CD14-positive monocyte (primary cell): ENCODE measurements around the gene ADSL. TPM values are rescaled to one million over a fixed set of nuclear protein-coding genes. Genes with fewer than 3 reads are reported as not detected.

Experiments used
- DNase-seq, 3 donors: peaks; one replicate each; pipeline ENCODE4 v3.0.0-alpha.2; 2011 to 2022
- H2AFZ ChIP-seq: 2 replicates; pipeline ENCODE4 v1.6.0; 2012; ENCODE audit warnings: mild to moderate bottlenecking, low read depth, low read length, inconsistent platforms; ENCODE audit not compliant: insufficient read depth, poor library complexity, severe bottlenecking
- H3K27ac ChIP-seq, 2 donors: 1 replicate in 1 of 2; 2 replicates in 1 of 2; pipeline ENCODE4 v1.5.1; 2012 to 2013; ENCODE audit warnings: low read length in 2 of 2, control low read depth in 1 of 2, inconsistent platforms in 1 of 2, low read depth in 1 of 2, mild to moderate bottlenecking in 1 of 2
- H3K27me3 ChIP-seq, 2 donors: one replicate each; pipeline versions ENCODE4 v1.6.0 to v1.6.1; 2011 to 2013; ENCODE audit warnings: low read length in 2 of 2; ENCODE audit not compliant: control insufficient read depth in 2 of 2, insufficient read depth in 2 of 2
- H3K36me3 ChIP-seq, 2 donors: replicated peaks in 1 of 2; 1 replicate in 1 of 2; 2 replicates in 1 of 2; pipeline versions ENCODE4 v1.5.1 to v1.6.1; 2012 to 2013; ENCODE audit warnings: low read length in 2 of 2, control low read depth in 1 of 2, inconsistent platforms in 1 of 2, mild to moderate bottlenecking in 1 of 2; ENCODE audit not compliant: insufficient read depth in 2 of 2, control insufficient read depth in 1 of 2
- H3K4me1 ChIP-seq, 2 donors: 1 replicate in 1 of 2; 2 replicates in 1 of 2; pipeline versions ENCODE4 v1.5.1 to v1.6.1; 2012 to 2013; ENCODE audit warnings: low read length in 2 of 2, control low read depth in 1 of 2, inconsistent platforms in 1 of 2, mild to moderate bottlenecking in 1 of 2, moderate library complexity in 1 of 2; ENCODE audit not compliant: insufficient read depth in 2 of 2, control insufficient read depth in 1 of 2
- H3K4me2 ChIP-seq: replicated peaks from 2 replicates; pipeline ENCODE3; 2012; ENCODE audit warnings: low read length, moderate library complexity, mild to moderate bottlenecking; ENCODE audit not compliant: poor library complexity, severe bottlenecking; ENCODE audit errors: extremely low read depth
- H3K4me3 ChIP-seq, 3 experiments: fragments of 200-600 bp in 1 of 3; sonication (generic) in 1 of 3; replicated peaks in 1 of 3; 1 replicate in 2 of 3; 2 replicates in 1 of 3; pipeline ENCODE4 v1.5.1; 2011 to 2013; ENCODE audit warnings: low read length in 3 of 3, mild to moderate bottlenecking in 3 of 3, control low read depth in 2 of 3, low read depth in 2 of 3, inconsistent platforms in 1 of 3, moderate library complexity in 1 of 3
- H3K79me2 ChIP-seq: 2 replicates; pipeline ENCODE4 v1.6.0; 2012; ENCODE audit warnings: mild to moderate bottlenecking, control low read depth, inconsistent platforms, low read length, moderate library complexity; ENCODE audit not compliant: insufficient read depth
- H3K9ac ChIP-seq: 2 replicates; pipeline ENCODE4 v1.6.0; 2017; ENCODE audit warnings: low read length, mild to moderate bottlenecking; ENCODE audit not compliant: insufficient read depth, poor library complexity, severe bottlenecking
- H3K9me3 ChIP-seq, 2 donors: replicated peaks in 1 of 2; 1 replicate in 1 of 2; 2 replicates in 1 of 2; pipeline versions ENCODE4 v1.5.1 to v1.6.1; 2012 to 2013; ENCODE audit warnings: low read length in 2 of 2, control low read depth in 1 of 2; ENCODE audit not compliant: control insufficient read depth in 1 of 2, insufficient read depth in 1 of 2
- H4K20me1 ChIP-seq: 2 replicates; pipeline ENCODE4 v1.6.0; 2012; ENCODE audit warnings: mild to moderate bottlenecking, low read length, control low read depth, moderate library complexity; ENCODE audit not compliant: insufficient read depth
- H3K27ac Mint-ChIP-seq, 7 donors: one replicate each; pipeline ENCODE4 v1.8.0; 2020; ENCODE audit warnings: mild to moderate bottlenecking in 7 of 7, mixed read lengths in 7 of 7, moderate library complexity in 6 of 7, inconsistent platforms in 2 of 7
- H3K27me3 Mint-ChIP-seq, 3 donors: one replicate each; pipeline ENCODE4 v1.8.0; 2021 to 2022; ENCODE audit warnings: low read depth in 3 of 3, mild to moderate bottlenecking in 3 of 3, mixed read lengths in 3 of 3, moderate library complexity in 3 of 3, inconsistent platforms in 1 of 3
- H3K36me3 Mint-ChIP-seq, 2 donors: one replicate each; pipeline ENCODE4 v1.8.0; 2020; ENCODE audit warnings: mixed read lengths in 2 of 2, inconsistent platforms in 1 of 2, mild to moderate bottlenecking in 1 of 2
- H3K4me1 Mint-ChIP-seq: one replicate; pipeline ENCODE4 v1.8.0; 2020; ENCODE audit warnings: mild to moderate bottlenecking, mixed read lengths
- H3K4me3 Mint-ChIP-seq, 2 donors: one replicate each; pipeline ENCODE4 v1.8.0; 2020; ENCODE audit warnings: mild to moderate bottlenecking in 2 of 2, mixed read lengths in 2 of 2, moderate library complexity in 1 of 2
- H3K9me3 Mint-ChIP-seq, 7 donors: one replicate each; pipeline ENCODE4 v1.8.0; 2020 to 2022; ENCODE audit warnings: mixed read lengths in 7 of 7, mild to moderate bottlenecking in 6 of 7, moderate library complexity in 6 of 7, inconsistent platforms in 2 of 7
- WGBS: methylation state at CpG from one replicate; pipeline ENCODE4 v1.1.5; 2013; ENCODE audit warnings: missing lambda C conversion rate; ENCODE audit not compliant: insufficient coverage; 5-methylcytosine and 5-hydroxymethylcytosine counted together
- intact Hi-C, 2 donors: fragments of 100-400 bp; cut with micrococcal nuclease; formaldehyde crosslinking; loops; one replicate each; pipeline versions ENCODE4 v1.15.0 to v1.15.1; 2023
- polyA plus RNA-seq, 3 donors: library from polyadenylated mRNA; depleted of rRNA in 1 of 3; unstranded in 2 of 3; stranded (reverse) in 1 of 3; fragments of 300-500 nt in 2 of 3; fragments of >200 nt in 1 of 3; fragmentation: Illumina TruSeq in 2 of 3; gene quantifications; 1 replicate in 2 of 3; 2 replicates in 1 of 3; pipeline ENCODE4 v1.2.3, GENCODE V29; 2012 to 2021
- TF ChIP-seq, protein P1 (sequence below): fragments of 200-600 bp; IDR thresholded peaks from one replicate; pipeline ENCODE4 v1.8.0; 2022; ENCODE audit warnings: antibody characterized with exemption, mild to moderate bottlenecking

The ADSL gene
- polyA plus RNA-seq, 3 donors: 56.7 to 82.3 (median 65.1) TPM

DNA sequence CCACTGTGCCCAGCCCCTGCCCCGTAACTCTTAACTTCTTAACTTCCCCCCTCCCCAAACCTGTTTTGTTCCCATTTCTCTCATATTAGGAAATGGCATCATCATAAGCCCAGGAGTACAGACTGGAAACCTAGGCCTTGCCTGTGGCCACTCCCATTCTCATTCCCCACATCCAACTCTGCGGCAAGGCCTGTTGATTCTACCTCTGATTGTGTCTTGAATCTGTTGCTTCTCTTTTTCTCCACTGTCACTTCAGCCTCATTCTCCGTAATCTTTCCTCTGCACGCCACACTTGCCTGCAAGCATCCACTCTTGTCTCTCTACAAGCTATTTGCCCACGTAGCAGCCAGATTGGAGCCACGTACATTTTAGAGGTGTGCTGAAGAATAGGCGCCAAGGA, 49.3 kb downstream of the ADSL start:
- Histone ChIP-seq H3K9me3 (no peaks in the 10 kb centered on the region), H3K79me2 (peaks cover 3% of the 10 kb centered on the region), H2AFZ (no peak overlapping the region), H4K20me1 (peaks cover 40% of the 10 kb centered on the region), H3K4me2 (no peak overlapping the region), H3K4me1 (peaks cover 12 to 13% of the 10 kb centered on the region in 2 donors), H3K27me3 (no peaks in the 10 kb centered on the region), H3K4me3 (no peak overlapping the region), H3K9ac (no peak overlapping the region), H3K27ac (no peak overlapping the region), H3K36me3 (peaks cover 0 to 9% of the 10 kb centered on the region in 2 donors)
- peaks cover 20 to 40% of the 10 kb centered on the region in 2 donors for H3K36me3 Mint-ChIP-seq
- TF ChIP-seq, protein P1, sequence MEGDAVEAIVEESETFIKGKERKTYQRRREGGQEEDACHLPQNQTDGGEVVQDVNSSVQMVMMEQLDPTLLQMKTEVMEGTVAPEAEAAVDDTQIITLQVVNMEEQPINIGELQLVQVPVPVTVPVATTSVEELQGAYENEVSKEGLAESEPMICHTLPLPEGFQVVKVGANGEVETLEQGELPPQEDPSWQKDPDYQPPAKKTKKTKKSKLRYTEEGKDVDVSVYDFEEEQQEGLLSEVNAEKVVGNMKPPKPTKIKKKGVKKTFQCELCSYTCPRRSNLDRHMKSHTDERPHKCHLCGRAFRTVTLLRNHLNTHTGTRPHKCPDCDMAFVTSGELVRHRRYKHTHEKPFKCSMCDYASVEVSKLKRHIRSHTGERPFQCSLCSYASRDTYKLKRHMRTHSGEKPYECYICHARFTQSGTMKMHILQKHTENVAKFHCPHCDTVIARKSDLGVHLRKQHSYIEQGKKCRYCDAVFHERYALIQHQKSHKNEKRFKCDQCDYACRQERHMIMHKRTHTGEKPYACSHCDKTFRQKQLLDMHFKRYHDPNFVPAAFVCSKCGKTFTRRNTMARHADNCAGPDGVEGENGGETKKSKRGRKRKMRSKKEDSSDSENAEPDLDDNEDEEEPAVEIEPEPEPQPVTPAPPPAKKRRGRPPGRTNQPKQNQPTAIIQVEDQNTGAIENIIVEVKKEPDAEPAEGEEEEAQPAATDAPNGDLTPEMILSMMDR: no peak
- DNase-seq: no peak
- peaks cover 0 to 2% (median 0%) of the 10 kb centered on the region in 7 donors for H3K9me3 Mint-ChIP-seq
- H3K4me1 Mint-ChIP-seq: peaks cover 33% of the 10 kb centered on the region
- H3K27me3 Mint-ChIP-seq: peaks cover 0 to 5% (median 2%) of the 10 kb centered on the region in 3 donors
- intact Hi-C loops: no loop called here
- H3K27ac Mint-ChIP-seq: peak overlapping the region in 3 of 7 donors; percentile 4 to 73 (median 46)
- no peak overlapping the region for H3K4me3 Mint-ChIP-seq
- WGBS: 92% methylated on average over 5 of the region's 7 CpGs

DNA sequence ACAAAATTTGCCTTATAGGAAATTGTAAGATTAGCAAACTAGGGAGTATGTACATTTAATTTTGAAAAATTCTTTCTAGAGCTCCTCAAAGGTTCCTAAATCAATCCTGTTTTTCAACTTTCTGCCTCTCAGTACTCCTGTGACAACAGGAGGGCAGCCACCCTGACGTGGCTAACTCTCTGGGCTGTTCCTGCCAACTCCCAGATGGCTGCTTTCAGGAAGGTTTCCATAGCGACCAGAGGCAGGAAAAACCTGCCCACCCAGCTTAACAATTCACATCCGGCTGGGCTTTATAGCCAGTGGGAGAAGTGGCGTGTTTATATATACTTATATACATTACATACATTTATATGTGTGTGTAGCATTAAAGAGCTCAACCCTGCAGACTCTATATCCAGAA, 50.6 kb downstream of the ADSL start:
- Histone ChIP-seq H3K27ac (no peak overlapping the region), H3K9ac (no peak overlapping the region)

More for the DNA sequence above, 50.6 kb downstream of the ADSL start:
- TF ChIP-seq, protein P1: no peak
- Mint-ChIP-seq H3K27ac (peak overlapping the region in 1 of 7 donors; percentile 41), H3K36me3 (peaks cover 24 to 47% of the 10 kb centered on the region in 2 donors), H3K4me1 (peaks cover 43% of the 10 kb centered on the region), H3K27me3 (peaks cover 0 to 5% (median 2%) of the 10 kb centered on the region in 3 donors), H3K4me3 (no peak overlapping the region), H3K9me3 (peaks cover 0 to 2% (median 0%) of the 10 kb centered on the region in 7 donors)
- no peaks in the 10 kb centered on the region for H3K9me3 ChIP-seq
- H3K27me3 ChIP-seq: no peaks in the 10 kb centered on the region
- intact Hi-C loops: no loop called here
- no peak overlapping the region for H3K4me3 ChIP-seq
- peaks cover 3% of the 10 kb centered on the region for H3K79me2 ChIP-seq
- H4K20me1 ChIP-seq: peaks cover 34% of the 10 kb centered on the region
- 43% methylated on average over 1 of the region's 4 CpGs for WGBS
- DNase-seq: no peak
- peaks cover 16 to 23% of the 10 kb centered on the region in 2 donors for H3K4me1 ChIP-seq
- H3K36me3 ChIP-seq: peaks cover 3 to 16% of the 10 kb centered on the region in 2 donors
- no peak overlapping the region for H3K4me2 ChIP-seq
- no peak overlapping the region for H2AFZ ChIP-seq
